AG04449 (cell line): Measurements from ENCODE around the gene CREM.

Experiments used
- CTCF ChIA-PET: fragments of 350-600 bp; formaldehyde crosslinking; extraction: SDS; loops from one replicate; lab custom pipeline; 2021; ENCODE audit warnings: antibody characterized with exemption; lab: Yijun Ruan, JAX
- POLR2A ChIA-PET: fragments of 400-600, 350-600 bp; formaldehyde crosslinking; extraction: SDS; loops from one replicate; lab custom pipeline; 2020; ENCODE audit warnings: antibody characterized with exemption, inconsistent platforms; lab: Yijun Ruan, JAX
- DNase-seq: peaks from one replicate; pipeline ENCODE4 v3.0.0-alpha.2; 2010; ENCODE audit warnings: low read depth, low spot score
- H3K4me3 ChIP-seq: 2 replicates; pipeline ENCODE4 v1.5.1; 2011; ENCODE audit warnings: low read depth, mild to moderate bottlenecking, control low read depth, low read length
- TF ChIP-seq, protein P1 (sequence below): IDR thresholded peaks from one replicate; pipeline ENCODE4 v1.5.1; 2011; ENCODE audit warnings: mild to moderate bottlenecking, moderate library complexity, low read length, control low read depth, inconsistent platforms; ENCODE audit not compliant: insufficient read depth; ENCODE audit errors: missing control alignments

The CREM gene

DNA sequence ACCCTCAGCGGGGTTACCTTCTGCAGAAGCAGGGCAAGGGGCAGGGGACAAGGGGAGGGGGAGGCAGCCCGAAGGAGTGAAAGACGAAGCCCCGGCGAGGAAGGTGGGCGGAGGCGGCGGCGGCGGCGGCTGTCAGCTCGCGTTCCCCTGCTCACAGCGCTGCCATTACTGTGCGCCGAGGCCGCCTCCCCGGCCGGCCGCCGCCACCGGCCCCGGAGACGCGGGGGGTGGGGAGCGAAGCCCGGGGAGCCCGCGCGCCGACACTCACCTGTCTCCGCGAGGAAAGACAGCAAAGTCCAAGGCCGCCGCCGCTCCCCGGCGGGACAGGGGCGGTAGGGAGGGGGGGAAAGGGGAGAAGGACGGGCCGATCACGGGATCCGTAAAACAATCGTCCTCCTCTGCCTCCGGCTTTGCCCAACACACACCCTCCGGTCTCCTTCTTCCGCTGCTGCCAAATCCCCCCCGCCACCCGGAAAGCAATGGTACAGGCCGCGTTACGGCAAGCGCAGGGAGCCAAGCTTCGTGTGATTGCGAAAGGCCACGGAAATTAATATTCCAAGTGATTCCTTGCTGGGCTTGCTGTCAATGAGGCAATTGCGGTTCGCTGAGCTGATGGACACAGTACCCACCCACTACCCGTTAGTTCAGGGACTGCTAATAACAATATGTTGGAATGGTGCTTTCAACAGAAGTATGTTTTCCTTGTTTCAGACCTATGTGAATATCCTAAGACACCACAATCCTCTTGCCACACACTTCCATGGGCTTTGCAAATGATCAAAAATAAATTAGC lies 36.3 kb upstream of the CREM start, which contains the start of gene CUL2:
Gene CUL2, minus strand, starts transcription at position 180 of the 793 bp plus-strand sequence. CDS start 19,024 bp downstream, outside the sequence.
- DNase-seq: peak; percentile 82
- POLR2A ChIA-PET: interaction anchor here (0.6 kb wide), 1 partner anchor 319 kb away, joined by 3 read pairs; no protein-coding TSS in a partner anchor
- H3K4me3 ChIP-seq: peak within 1 kb of the TSS; percentile 80
- TF ChIP-seq, protein P1, sequence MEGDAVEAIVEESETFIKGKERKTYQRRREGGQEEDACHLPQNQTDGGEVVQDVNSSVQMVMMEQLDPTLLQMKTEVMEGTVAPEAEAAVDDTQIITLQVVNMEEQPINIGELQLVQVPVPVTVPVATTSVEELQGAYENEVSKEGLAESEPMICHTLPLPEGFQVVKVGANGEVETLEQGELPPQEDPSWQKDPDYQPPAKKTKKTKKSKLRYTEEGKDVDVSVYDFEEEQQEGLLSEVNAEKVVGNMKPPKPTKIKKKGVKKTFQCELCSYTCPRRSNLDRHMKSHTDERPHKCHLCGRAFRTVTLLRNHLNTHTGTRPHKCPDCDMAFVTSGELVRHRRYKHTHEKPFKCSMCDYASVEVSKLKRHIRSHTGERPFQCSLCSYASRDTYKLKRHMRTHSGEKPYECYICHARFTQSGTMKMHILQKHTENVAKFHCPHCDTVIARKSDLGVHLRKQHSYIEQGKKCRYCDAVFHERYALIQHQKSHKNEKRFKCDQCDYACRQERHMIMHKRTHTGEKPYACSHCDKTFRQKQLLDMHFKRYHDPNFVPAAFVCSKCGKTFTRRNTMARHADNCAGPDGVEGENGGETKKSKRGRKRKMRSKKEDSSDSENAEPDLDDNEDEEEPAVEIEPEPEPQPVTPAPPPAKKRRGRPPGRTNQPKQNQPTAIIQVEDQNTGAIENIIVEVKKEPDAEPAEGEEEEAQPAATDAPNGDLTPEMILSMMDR: no peak
- CTCF ChIA-PET: interaction anchor here (1.1 to 1.4 kb wide), 3 partner anchors 36 to 424 kb away, joined by 3 read pairs; no protein-coding TSS in a partner anchor

DNA sequence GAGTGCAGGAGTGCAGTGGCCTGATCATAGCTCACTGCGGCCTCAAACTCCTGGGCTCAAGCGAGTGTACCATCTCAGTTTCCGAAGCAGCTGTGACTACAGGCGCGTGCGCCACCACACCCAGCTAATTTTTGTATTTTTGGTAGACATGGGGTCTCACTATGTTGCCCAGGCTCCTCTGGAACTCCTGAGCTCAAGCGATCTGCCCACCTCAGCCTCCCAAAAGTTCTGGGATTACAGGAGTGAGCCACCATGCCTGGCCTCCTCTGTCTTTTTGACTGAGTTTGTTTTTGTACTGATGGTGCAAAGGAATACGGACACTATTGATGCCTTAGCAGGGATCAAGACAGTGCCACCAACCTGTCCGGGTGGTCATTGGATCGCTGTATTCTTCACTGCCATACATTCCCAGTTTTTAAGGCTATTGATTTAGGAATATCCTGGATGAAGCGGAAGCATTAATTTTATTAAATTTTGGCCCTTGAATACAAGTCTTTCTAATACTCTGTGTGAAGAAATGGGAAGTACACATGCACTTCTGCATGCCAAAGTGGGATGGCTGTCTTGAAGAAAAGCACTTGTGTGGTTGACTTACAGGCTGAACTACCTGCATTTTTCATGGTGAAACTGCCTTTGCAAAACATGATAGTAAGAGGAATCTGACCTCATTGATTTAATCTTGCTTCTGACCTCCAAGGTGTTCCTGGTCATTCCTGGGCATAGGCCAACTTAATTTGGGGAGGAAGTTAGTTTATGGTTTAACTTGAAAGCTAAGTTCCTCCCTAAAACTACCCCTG lies 34.5 kb upstream of the CREM start:
- CTCF ChIA-PET: no interaction called here
- H3K4me3 ChIP-seq: no peak overlapping the region
- TF ChIP-seq, protein P1: no peak
- POLR2A ChIA-PET: no interaction called here
- no peak for DNase-seq

GRCh38 chr10:35092851-35093250 lies 33.8 kb upstream of the CREM start:
- TF ChIP-seq, protein P1: no peak
- ChIA-PET CTCF (no interaction called here), POLR2A (no interaction called here)
- no peak for DNase-seq
- no peak overlapping the region for H3K4me3 ChIP-seq

- ChIA-PET CTCF (interaction anchor here (1.7 kb wide), 1 partner anchor 30 kb away, joined by 4 read pairs; no protein-coding TSS in a partner anchor), POLR2A (no interaction called here)
- no peak overlapping the region for H3K4me3 ChIP-seq
- TF ChIP-seq, protein P1: no peak
- DNase-seq: no peak
Observed at GRCh38 chr10:35096312-35096711, 30.3 kb upstream of the CREM start.

GRCh38 chr10:35097510-35097909 lies 29.1 kb upstream of the CREM start:
- no peak overlapping the region for H3K4me3 ChIP-seq
- CTCF ChIA-PET: interaction anchor here (1.3 kb wide), 1 partner anchor 22 kb away, joined by 3 read pairs; no protein-coding TSS in a partner anchor
- DNase-seq: no peak
- POLR2A ChIA-PET: no interaction called here
- TF ChIP-seq, protein P1: no peak
